ENCODE data around the gene ANK3.

Gene ANK3

DNA sequence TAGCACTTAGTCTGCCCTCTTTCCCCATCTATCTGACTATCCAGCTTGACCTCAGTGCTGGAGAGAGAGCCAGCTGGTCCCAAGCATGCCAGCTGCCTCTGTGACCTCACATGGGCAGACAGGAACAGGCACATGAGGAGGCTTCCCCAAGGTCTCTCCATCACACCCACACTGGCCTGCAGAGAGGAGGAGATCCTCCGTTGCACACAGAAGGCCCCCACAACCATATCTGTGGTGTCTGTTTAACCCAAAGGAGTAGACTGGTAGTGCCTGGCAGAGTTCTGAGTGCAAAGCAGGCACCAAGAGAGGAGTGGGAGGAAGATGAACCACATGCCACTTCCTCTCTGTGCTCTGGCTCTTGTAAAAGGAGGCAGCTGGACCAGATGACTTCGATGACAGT is 4.8 kb upstream of the ANK3 start:
- Histone ChIP-seq H3K9ac (ENCODE audit: low read length in 2 of 2) (no peak overlapping the region), H3K27me3 (ENCODE audit: control insufficient read depth in 1 of 2, insufficient read depth in 2 of 2, low read length in 2 of 2) (no peaks in the 10 kb centered on the region), H3K27ac (ENCODE audit: low read length) (no peak overlapping the region)

GRCh38 chr10:60390224-60390626 is 550 bp upstream of the ANK3 start:
- Histone ChIP-seq H3K27ac (ENCODE audit: low read length) (no peak overlapping the region), H3K27me3 (ENCODE audit: control insufficient read depth in 1 of 2, insufficient read depth in 2 of 2, low read length in 2 of 2) (no peaks in the 10 kb centered on the region), H3K4me3 (ENCODE audit: low read length in 2 of 2) (no peak overlapping the region), H3K9ac (ENCODE audit: low read length in 2 of 2) (no peak overlapping the region), H3K4me1 (ENCODE audit: control insufficient read depth, insufficient read depth, low read length) (no peaks in the 10 kb centered on the region), H3K9me3 (ENCODE audit: control insufficient read depth in 2 of 2, low read length in 2 of 2) (no peaks in the 10 kb centered on the region), H3K36me3 (ENCODE audit: control insufficient read depth in 2 of 2, insufficient read depth in 2 of 2, low read length in 2 of 2) (no peaks in the 10 kb centered on the region)

More for the DNA sequence above, 4.8 kb upstream of the ANK3 start:
- no peak overlapping the region for H3K4me3 ChIP-seq (ENCODE audit: low read length in 2 of 2)
- no peaks in the 10 kb centered on the region for H3K9me3 ChIP-seq (ENCODE audit: control insufficient read depth in 2 of 2, low read length in 2 of 2)
- H3K36me3 ChIP-seq (ENCODE audit: control insufficient read depth in 2 of 2, insufficient read depth in 2 of 2, low read length in 2 of 2) = no peaks in the 10 kb centered on the region
- no peaks in the 10 kb centered on the region for H3K4me1 ChIP-seq (ENCODE audit: control insufficient read depth, insufficient read depth, low read length)

DNA sequence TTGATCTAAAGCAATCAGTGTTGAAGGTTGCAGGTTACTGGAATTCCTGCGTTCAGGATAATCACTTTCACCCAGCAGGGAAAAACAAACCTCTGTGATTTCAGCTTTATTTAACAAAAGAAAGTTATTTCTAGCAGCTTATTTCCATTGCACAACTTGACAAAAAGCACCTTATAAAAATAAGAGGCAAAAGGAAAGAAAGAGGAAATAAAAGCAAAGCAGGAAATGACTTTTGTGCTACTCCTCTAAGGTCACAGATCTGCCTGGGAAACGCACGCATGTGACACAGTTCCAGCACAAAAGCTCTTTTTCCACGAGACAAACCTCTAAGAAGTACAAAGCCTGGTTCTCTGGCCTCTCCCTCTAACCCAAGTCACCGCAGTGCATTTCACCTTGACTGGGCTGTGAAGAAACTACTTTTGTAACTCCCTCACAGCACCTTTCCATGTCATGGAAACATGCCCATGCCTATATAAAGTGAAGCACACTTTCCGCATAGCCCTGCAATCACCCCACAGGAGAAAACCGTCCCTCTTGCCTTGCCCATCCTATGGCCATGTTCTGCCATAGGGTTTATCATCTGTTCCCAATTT is 870 bp downstream of the ANK3 start:
- Histone ChIP-seq H3K27ac (ENCODE audit: low read length) (no peak overlapping the region), H3K9ac (ENCODE audit: low read length in 2 of 2) (no peak overlapping the region), H3K36me3 (ENCODE audit: control insufficient read depth in 2 of 2, insufficient read depth in 2 of 2, low read length in 2 of 2) (no peaks in the 10 kb centered on the region), H3K27me3 (ENCODE audit: control insufficient read depth in 1 of 2, insufficient read depth in 2 of 2, low read length in 2 of 2) (no peaks in the 10 kb centered on the region), H3K9me3 (ENCODE audit: control insufficient read depth in 2 of 2, low read length in 2 of 2) (no peaks in the 10 kb centered on the region), H3K4me3 (ENCODE audit: low read length in 2 of 2) (no peak overlapping the region), H3K4me1 (ENCODE audit: control insufficient read depth, insufficient read depth, low read length) (peaks cover 3% of the 10 kb centered on the region)

DNA sequence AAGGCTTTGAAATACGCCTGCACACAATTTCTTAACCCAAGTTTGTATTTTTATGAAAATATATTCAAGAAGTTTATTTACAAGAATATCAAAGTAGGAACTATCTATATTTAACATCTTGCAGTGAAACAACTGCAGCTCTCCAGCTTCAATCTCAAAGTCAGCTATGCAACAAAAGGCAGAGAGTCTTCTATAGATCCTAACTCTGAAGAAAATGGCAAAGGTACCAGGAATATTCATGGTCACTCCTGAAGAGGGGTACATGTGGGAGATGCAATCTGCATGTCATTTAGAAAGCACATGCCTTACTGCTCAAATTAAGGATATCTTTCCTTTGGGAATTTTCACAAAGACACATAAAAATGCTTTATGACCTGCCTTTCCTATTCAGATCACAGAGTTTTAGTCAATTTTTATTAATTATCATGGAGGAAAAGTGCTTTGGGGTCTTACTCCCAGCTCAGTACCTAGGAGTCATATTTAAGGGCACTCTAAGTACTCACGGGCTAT is 1.5 kb downstream of the ANK3 start:
- H3K27me3 ChIP-seq (ENCODE audit: control insufficient read depth in 1 of 2, insufficient read depth in 2 of 2, low read length in 2 of 2) = no peaks in the 10 kb centered on the region
- no peaks in the 10 kb centered on the region for H3K36me3 ChIP-seq (ENCODE audit: control insufficient read depth in 2 of 2, insufficient read depth in 2 of 2, low read length in 2 of 2)
- no peaks in the 10 kb centered on the region for H3K9me3 ChIP-seq (ENCODE audit: control insufficient read depth in 2 of 2, low read length in 2 of 2)
- H3K4me3 ChIP-seq (ENCODE audit: low read length in 2 of 2) = no peak overlapping the region
- H3K27ac ChIP-seq (ENCODE audit: low read length) = no peak overlapping the region
- no peak overlapping the region for H3K9ac ChIP-seq (ENCODE audit: low read length in 2 of 2)
- H3K4me1 ChIP-seq (ENCODE audit: control insufficient read depth, insufficient read depth, low read length) = peaks cover 3% of the 10 kb centered on the region

- no peak overlapping the region for H3K27ac ChIP-seq (ENCODE audit: low read length)
These were observed 2.1 kb downstream of the ANK3 start for GRCh38 chr10:60387531-60387930.

DNA sequence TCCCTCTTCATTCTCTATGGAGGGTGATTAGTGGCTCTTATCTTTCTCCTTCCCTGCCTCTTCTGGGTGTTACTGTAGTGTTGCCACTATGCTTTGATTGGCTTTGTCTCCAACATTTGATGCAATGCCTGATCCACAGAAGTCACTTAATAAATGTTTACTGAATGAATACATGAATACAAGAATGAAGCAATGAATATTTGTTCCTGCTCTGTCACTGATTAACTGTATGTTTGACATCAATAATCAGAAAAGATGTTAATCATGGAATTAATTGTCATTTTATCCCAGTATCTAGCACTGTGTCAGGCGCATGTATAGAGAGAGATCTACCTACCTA is 4.3 kb downstream of the ANK3 start:
- H3K4me1 ChIP-seq (ENCODE audit: control insufficient read depth, insufficient read depth, low read length) = peaks cover 3% of the 10 kb centered on the region

More at GRCh38 chr10:60387531-60387930, 2.1 kb downstream of the ANK3 start:
- Histone ChIP-seq H3K4me1 (ENCODE audit: control insufficient read depth, insufficient read depth, low read length) (peaks cover 3% of the 10 kb centered on the region), H3K9me3 (ENCODE audit: control insufficient read depth in 2 of 2, low read length in 2 of 2) (no peaks in the 10 kb centered on the region), H3K4me3 (ENCODE audit: low read length in 2 of 2) (no peak overlapping the region), H3K27me3 (ENCODE audit: control insufficient read depth in 1 of 2, insufficient read depth in 2 of 2, low read length in 2 of 2) (no peaks in the 10 kb centered on the region), H3K36me3 (ENCODE audit: control insufficient read depth in 2 of 2, insufficient read depth in 2 of 2, low read length in 2 of 2) (no peaks in the 10 kb centered on the region), H3K9ac (ENCODE audit: low read length in 2 of 2) (no peak overlapping the region)

DNA sequence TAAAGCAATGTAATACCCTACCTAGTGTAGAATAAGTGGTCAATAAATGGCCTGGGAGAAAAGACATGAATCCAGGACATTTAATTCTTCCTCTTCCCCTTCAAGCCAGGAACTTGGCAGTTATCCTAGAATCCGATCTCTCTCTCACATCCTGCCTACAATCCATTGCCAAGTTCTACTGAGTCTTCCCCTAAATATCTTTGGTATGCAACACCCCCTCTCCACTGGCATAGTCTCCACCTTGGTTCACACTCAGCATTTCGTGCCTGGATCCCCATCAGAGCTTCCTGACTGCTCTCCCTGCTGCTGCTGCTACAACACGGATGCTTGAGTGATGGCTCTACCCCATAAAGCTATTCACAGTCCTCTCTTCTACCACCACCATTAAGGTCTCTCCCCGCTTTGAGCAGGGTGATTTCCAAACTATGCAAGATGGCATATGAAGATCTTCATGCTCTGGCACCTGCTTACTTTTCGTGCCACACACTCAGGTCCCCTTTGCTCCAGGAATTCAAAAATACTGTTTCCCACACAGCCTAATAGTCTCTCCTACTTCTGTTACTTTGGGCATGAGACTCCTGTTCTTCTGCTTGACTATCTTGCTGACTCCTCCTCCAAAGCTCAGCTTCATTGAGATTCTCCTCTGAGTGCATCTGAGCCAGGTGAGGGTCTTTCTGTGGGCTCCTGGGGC is 4.8 kb downstream of the ANK3 start:
- Histone ChIP-seq H3K27ac (ENCODE audit: low read length) (no peak overlapping the region), H3K4me1 (ENCODE audit: control insufficient read depth, insufficient read depth, low read length) (peaks cover 3% of the 10 kb centered on the region), H3K27me3 (ENCODE audit: control insufficient read depth in 1 of 2, insufficient read depth in 2 of 2, low read length in 2 of 2) (no peaks in the 10 kb centered on the region), H3K4me3 (ENCODE audit: low read length in 2 of 2) (no peak overlapping the region), H3K9ac (ENCODE audit: low read length in 2 of 2) (no peak overlapping the region), H3K36me3 (ENCODE audit: control insufficient read depth in 2 of 2, insufficient read depth in 2 of 2, low read length in 2 of 2) (no peaks in the 10 kb centered on the region), H3K9me3 (ENCODE audit: control insufficient read depth in 2 of 2, low read length in 2 of 2) (no peaks in the 10 kb centered on the region)

More for the DNA sequence above, 4.3 kb downstream of the ANK3 start:
- Histone ChIP-seq H3K27ac (ENCODE audit: low read length) (no peak overlapping the region), H3K36me3 (ENCODE audit: control insufficient read depth in 2 of 2, insufficient read depth in 2 of 2, low read length in 2 of 2) (no peaks in the 10 kb centered on the region), H3K9me3 (ENCODE audit: control insufficient read depth in 2 of 2, low read length in 2 of 2) (no peaks in the 10 kb centered on the region), H3K9ac (ENCODE audit: low read length in 2 of 2) (no peak overlapping the region), H3K27me3 (ENCODE audit: control insufficient read depth in 1 of 2, insufficient read depth in 2 of 2, low read length in 2 of 2) (no peaks in the 10 kb centered on the region), H3K4me3 (ENCODE audit: low read length in 2 of 2) (no peak overlapping the region)

GRCh38 chr10:60384011-60384410 is 5.7 kb downstream of the ANK3 start:
- Histone ChIP-seq H3K36me3 (ENCODE audit: control insufficient read depth in 2 of 2, insufficient read depth in 2 of 2, low read length in 2 of 2) (no peaks in the 10 kb centered on the region), H3K27me3 (ENCODE audit: control insufficient read depth in 1 of 2, insufficient read depth in 2 of 2, low read length in 2 of 2) (no peaks in the 10 kb centered on the region), H3K9ac (ENCODE audit: low read length in 2 of 2) (no peak overlapping the region), H3K9me3 (ENCODE audit: control insufficient read depth in 2 of 2, low read length in 2 of 2) (no peaks in the 10 kb centered on the region), H3K27ac (ENCODE audit: low read length) (no peak overlapping the region), H3K4me3 (ENCODE audit: low read length in 2 of 2) (no peak overlapping the region), H3K4me1 (ENCODE audit: control insufficient read depth, insufficient read depth, low read length) (peaks cover 3% of the 10 kb centered on the region)

DNA sequence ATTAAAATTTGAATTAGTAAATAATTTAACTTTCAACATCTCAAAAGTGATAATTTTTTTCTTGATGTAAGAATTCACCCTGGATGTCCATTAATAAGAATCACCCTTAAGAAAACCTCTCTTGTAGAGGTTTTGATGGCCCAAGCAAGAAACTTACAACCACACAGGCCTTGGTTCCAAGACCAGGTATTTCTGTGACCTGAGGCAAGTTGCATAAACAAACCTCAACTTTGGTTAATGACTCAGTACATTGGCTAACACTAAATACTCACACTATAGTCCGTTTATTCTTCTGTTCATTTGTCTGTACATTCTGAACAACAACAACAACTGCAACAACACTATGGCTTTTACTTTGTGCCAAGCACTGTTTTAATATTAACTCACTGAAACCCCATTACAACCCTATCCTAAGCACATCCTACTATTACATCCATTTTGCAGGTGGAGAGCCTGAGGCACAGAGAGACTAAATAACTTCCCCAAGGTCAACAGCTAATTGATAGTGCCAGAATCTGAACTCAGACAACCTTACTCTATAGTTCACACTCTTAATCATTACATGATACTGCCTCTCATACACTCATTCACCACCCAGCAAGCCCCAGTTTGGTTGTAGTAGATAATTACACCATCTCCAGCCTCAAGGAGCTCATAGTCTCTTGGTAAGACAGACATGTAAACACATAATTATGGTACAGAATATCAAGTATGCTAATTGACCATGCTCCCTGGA is 6.6 kb downstream of the ANK3 start:
- Histone ChIP-seq H3K4me1 (ENCODE audit: control insufficient read depth, insufficient read depth, low read length) (peaks cover 3% of the 10 kb centered on the region), H3K4me3 (ENCODE audit: low read length in 2 of 2) (no peak overlapping the region), H3K27ac (ENCODE audit: low read length) (no peak overlapping the region), H3K9ac (ENCODE audit: low read length in 2 of 2) (no peak overlapping the region), H3K27me3 (ENCODE audit: control insufficient read depth in 1 of 2, insufficient read depth in 2 of 2, low read length in 2 of 2) (no peaks in the 10 kb centered on the region), H3K36me3 (ENCODE audit: control insufficient read depth in 2 of 2, insufficient read depth in 2 of 2, low read length in 2 of 2) (no peaks in the 10 kb centered on the region), H3K9me3 (ENCODE audit: control insufficient read depth in 2 of 2, low read length in 2 of 2) (no peaks in the 10 kb centered on the region)

DNA sequence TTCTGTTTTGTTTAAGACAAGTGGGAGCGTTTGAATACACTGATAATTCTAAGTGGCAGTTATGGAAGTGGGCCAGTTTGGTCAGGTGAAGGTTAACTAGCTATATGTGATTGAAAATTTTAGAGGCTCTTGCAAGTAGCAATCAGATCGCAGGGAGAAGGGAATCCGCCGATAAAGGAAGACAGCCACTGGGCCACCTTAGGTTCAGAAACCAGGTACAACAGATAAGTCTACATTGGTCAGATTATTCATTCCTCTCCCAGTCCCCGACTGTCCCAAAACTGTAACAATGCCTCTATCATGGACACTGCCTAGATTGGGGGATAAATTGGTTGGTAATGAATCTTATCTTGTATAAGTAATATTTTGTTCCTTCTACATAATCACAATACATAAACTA is 8.9 kb downstream of the ANK3 start:
- no peaks in the 10 kb centered on the region for H3K27me3 ChIP-seq (ENCODE audit: control insufficient read depth in 1 of 2, insufficient read depth in 2 of 2, low read length in 2 of 2)
- no peaks in the 10 kb centered on the region for H3K9me3 ChIP-seq (ENCODE audit: control insufficient read depth in 2 of 2, low read length in 2 of 2)
- H3K36me3 ChIP-seq (ENCODE audit: control insufficient read depth in 2 of 2, insufficient read depth in 2 of 2, low read length in 2 of 2) = no peaks in the 10 kb centered on the region
- H3K4me1 ChIP-seq (ENCODE audit: control insufficient read depth, insufficient read depth, low read length) = peaks cover 3% of the 10 kb centered on the region
- no peak overlapping the region for H3K4me3 ChIP-seq (ENCODE audit: low read length in 2 of 2)
- H3K27ac ChIP-seq (ENCODE audit: low read length) = no peak overlapping the region
- no peak overlapping the region for H3K9ac ChIP-seq (ENCODE audit: low read length in 2 of 2)

GRCh38 chr10:60377955-60378354 is 11.7 kb downstream of the ANK3 start:
- Histone ChIP-seq H3K27me3 (ENCODE audit: control insufficient read depth in 1 of 2, insufficient read depth in 2 of 2, low read length in 2 of 2) (no peaks in the 10 kb centered on the region), H3K36me3 (ENCODE audit: control insufficient read depth in 2 of 2, insufficient read depth in 2 of 2, low read length in 2 of 2) (no peaks in the 10 kb centered on the region), H3K4me3 (ENCODE audit: low read length in 2 of 2) (no peak overlapping the region), H3K27ac (ENCODE audit: low read length) (no peak overlapping the region), H3K9me3 (ENCODE audit: control insufficient read depth in 2 of 2, low read length in 2 of 2) (no peaks in the 10 kb centered on the region), H3K9ac (ENCODE audit: low read length in 2 of 2) (no peak overlapping the region), H3K4me1 (ENCODE audit: control insufficient read depth, insufficient read depth, low read length) (no peaks in the 10 kb centered on the region)
